ENCODE data around the gene AGPS.
"Not testable (repeated sequence)": the region's sequence is repeated elsewhere in the genome, so short reads cannot be mapped to it uniquely, and the experiment has no call there.

The AGPS gene

GRCh38 chr2:177476897-177477296 lies 84.3 kb downstream of the AGPS start:
- DNase-seq, result no peak

- no peak for DNase-seq
Observed at GRCh38 chr2:177478029-177478428, 85.5 kb downstream of the AGPS start.

- no peak for DNase-seq
Observed at GRCh38 chr2:177478907-177479306, 86.3 kb downstream of the AGPS start.

- no peak for DNase-seq
Observed at GRCh38 chr2:177482195-177482594, 89.6 kb downstream of the AGPS start.

GRCh38 chr2:177483531-177483930 lies 91.0 kb downstream of the AGPS start:
- DNase-seq, result no peak

GRCh38 chr2:177484180-177484795 lies 91.7 kb downstream of the AGPS start:
- no peak for DNase-seq

- DNase-seq, result not testable (repeated sequence)
Observed at GRCh38 chr2:177485657-177486056, 93.1 kb downstream of the AGPS start.

GRCh38 chr2:177489719-177490301 lies 97.2 kb downstream of the AGPS start:
- DNase-seq, result no peak

- no peak for DNase-seq
Observed at GRCh38 chr2:177495945-177496344, 103.4 kb downstream of the AGPS start.

GRCh38 chr2:177496921-177497320 lies 104.3 kb downstream of the AGPS start:
- no peak for DNase-seq

- no peak for DNase-seq
Observed at GRCh38 chr2:177501186-177501585, 108.6 kb downstream of the AGPS start.

GRCh38 chr2:177506505-177506904 lies 113.9 kb downstream of the AGPS start:
- DNase-seq, result no peak

- DNase-seq, result no peak
Observed at GRCh38 chr2:177506998-177507397, 114.4 kb downstream of the AGPS start.

GRCh38 chr2:177516824-177517544 lies 124.4 kb downstream of the AGPS start:
- no peak for DNase-seq

GRCh38 chr2:177518754-177519153 lies 126.2 kb downstream of the AGPS start:
- DNase-seq, result no peak

GRCh38 chr2:177519534-177520115 lies 127.1 kb downstream of the AGPS start:
- DNase-seq, result no peak

GRCh38 chr2:177520324-177520723 lies 127.8 kb downstream of the AGPS start:
- no peak for DNase-seq

GRCh38 chr2:177523781-177524180 lies 131.2 kb downstream of the AGPS start:
- no peak for DNase-seq

GRCh38 chr2:177525351-177525924 lies 132.9 kb downstream of the AGPS start:
- DNase-seq, result no peak

- no peak for DNase-seq
Observed at GRCh38 chr2:177528351-177528933, 135.9 kb downstream of the AGPS start.

GRCh38 chr2:177529166-177529565 lies 136.6 kb downstream of the AGPS start:
- DNase-seq, result no peak

- no peak for DNase-seq
Observed at GRCh38 chr2:177530561-177530960, 138.0 kb downstream of the AGPS start.

- no peak for DNase-seq
Observed at GRCh38 chr2:177531706-177532105, 139.1 kb downstream of the AGPS start.
